ENCODE measurements around the gene SMAP2. TPM values are rescaled to one million over a fixed set of nuclear protein-coding genes. Genes with fewer than 3 reads are reported as not detected.

The SMAP2 gene
- total and polyA plus RNA-seq, 2 of the 4 experiments (the other 2 are of a cell fraction), result 30.1 to 31.0 TPM

GRCh38 chr1:40454873-40455272 is 81.3 kb downstream of the SMAP2 start:
- Histone ChIP-seq H2AFZ (replicated peaks; ENCODE audit: low read length, poor library complexity) (no peak overlapping the region), H3K23ac (ENCODE audit: low read depth, low read length) (no peak overlapping the region), H3K4me3 (ENCODE audit: insufficient read depth, low read depth, low read length) (no peak overlapping the region), H3K14ac (replicated peaks; ENCODE audit: low read depth, low read length) (no peak overlapping the region), H3K79me1 (ENCODE audit: low read depth in 1 of 2, low read length in 2 of 2) (peaks cover 9 to 10% of the 10 kb centered on the region in 2 experiments; a peak in 3 of 4 replicates), H4K5ac (ENCODE audit: low read depth, low read length) (no peak overlapping the region), H2BK5ac (ENCODE audit: low read depth, low read length, poor library complexity, severe bottlenecking) (no peak overlapping the region), H3K4ac (ENCODE audit: low read depth, low read length) (no peak overlapping the region), H3K4me2 (ENCODE audit: low read depth, low read length) (no peak overlapping the region), H3K9me3 (ENCODE audit: control insufficient read depth, insufficient read depth, low read length) (peaks cover 48% of the 10 kb centered on the region), H2BK20ac (ENCODE audit: low read depth, low read length) (no peak overlapping the region), H4K91ac (ENCODE audit: insufficient read depth, low read depth, low read length) (no peak overlapping the region), H3K9ac (ENCODE audit: low read depth, low read length) (no peak overlapping the region), H4K8ac (ENCODE audit: low read depth in 2 of 2, low read length in 2 of 2) (no peak overlapping the region), H2BK120ac (ENCODE audit: low read depth, low read length) (no peak overlapping the region), H2AK5ac (ENCODE audit: low read depth, low read length) (no peak overlapping the region), H3K4me1 (ENCODE audit: control insufficient read depth, insufficient read depth, low read length) (no peaks in the 10 kb centered on the region), H3K27ac (ENCODE audit: insufficient read depth, low read length) (no peak overlapping the region), H3K56ac (ENCODE audit: extremely low read depth, insufficient read depth, low read length) (no peak overlapping the region), H3K18ac (ENCODE audit: low read depth, low read length) (no peak overlapping the region), H3K27me3 (ENCODE audit: control insufficient read depth, insufficient read depth, low read length) (no peaks in the 10 kb centered on the region), H3K36me3 (ENCODE audit: control insufficient read depth, insufficient read depth, low read length) (peaks cover 15% of the 10 kb centered on the region), H4K20me1 (ENCODE audit: insufficient read depth, low read length) (no peaks in the 10 kb centered on the region), H2AK9ac (replicated peaks; ENCODE audit: low read depth, low read length, poor library complexity) (no peak overlapping the region), H2BK15ac (ENCODE audit: low read depth, low read length) (no peak overlapping the region), H3K9me1 (ENCODE audit: insufficient read depth, low read length) (no peaks in the 10 kb centered on the region)
- DNase-seq (no peak), ATAC-seq (ENCODE audit: low read depth) (no peak)
- CTCF ChIA-PET, result no interaction called here
- POLR2A ChIA-PET (ENCODE audit: unreplicated experiment), result no interaction called here
- in situ Hi-C loops (cut with MboI; ENCODE audit: low sequenced_read_pairs), result no loop called here
- TF ChIP-seq SMC3 (IDR thresholded peaks at IDR 0.05; ENCODE audit: low read depth, low read length), result no peak
- TF ChIP-seq RFX5 (IDR thresholded peaks at IDR 0.05; ENCODE audit: low read depth, low read length), result no peak
- no peak for TF ChIP-seq BHLHE40 (IDR thresholded peaks at IDR 0.05; ENCODE audit: low read depth, low read length)
- no peak for TF ChIP-seq POLR2A (IDR thresholded peaks at IDR 0.05; ENCODE audit: low read depth, low read length)
- TF ChIP-seq RCOR1 (IDR thresholded peaks at IDR 0.05; ENCODE audit: insufficient replicate concordance, low read length), result no peak
- WGBS, 2 experiments (ENCODE audit: extremely low coverage in 2 of 2, insufficient read length in 1 of 2), result no CpG with 5 or more reads among the region's 1 CpG
- dilution Hi-C loops (cut with HindIII; ENCODE audit: low sequenced_read_pairs, unreplicated experiment), result no loop called here
- BruUV-seq (replicated peaks), result no TSS peak
- intact Hi-C loops (cut with micrococcal nuclease), result no loop called here

Measured in IMR-90 (cell line).